GM18508 (cell line): ENCODE measurements around the gene CEACAM7.

Experiments
- ATAC-seq: cut with Tn5 transposase; IDR thresholded peaks from one replicate; pipeline ENCODE4 v1.9.1; 2021; ENCODE audit warnings: moderate number of reproducible peaks; ENCODE audit not compliant: insufficient read depth, unreplicated experiment

Gene CEACAM7

GRCh38 chr19:41701401-41702075 is 13.5 kb upstream of the CEACAM7 start:
- no peak for ATAC-seq

DNA sequence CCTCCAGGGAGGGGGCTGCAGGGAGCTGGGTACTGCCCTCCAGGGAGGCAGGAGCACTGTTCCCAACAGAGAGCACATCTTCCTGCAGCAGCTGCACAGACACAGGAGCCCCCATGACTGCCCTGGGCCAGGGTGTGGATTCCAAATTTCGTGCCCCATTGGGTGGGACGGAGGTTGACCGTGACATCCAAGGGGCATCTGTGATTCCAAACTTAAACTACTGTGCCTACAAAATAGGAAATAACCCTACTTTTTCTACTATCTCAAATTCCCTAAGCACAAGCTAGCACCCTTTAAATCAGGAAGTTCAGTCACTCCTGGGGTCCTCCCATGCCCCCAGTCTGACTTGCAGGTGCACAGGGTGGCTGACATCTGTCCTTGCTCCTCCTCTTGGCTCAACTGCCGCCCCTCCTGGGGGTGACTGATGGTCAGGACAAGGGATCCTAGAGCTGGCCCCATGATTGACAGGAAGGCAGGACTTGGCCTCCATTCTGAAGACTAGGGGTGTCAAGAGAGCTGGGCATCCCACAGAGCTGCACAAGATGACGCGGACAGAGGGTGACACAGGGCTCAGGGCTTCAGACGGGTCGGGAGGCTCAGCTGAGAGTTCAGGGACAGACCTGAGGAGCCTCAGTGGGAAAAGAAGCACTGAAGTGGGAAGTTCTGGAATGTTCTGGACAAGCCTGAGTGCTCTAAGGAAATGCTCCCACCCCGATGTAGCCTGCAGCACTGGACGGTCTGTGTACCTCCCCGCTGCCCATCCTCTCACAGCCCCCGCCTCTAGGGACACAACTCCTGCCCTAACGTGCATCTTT is 12.5 kb upstream of the CEACAM7 start:
- ATAC-seq, result no peak

GRCh38 chr19:41699968-41700323 is 11.9 kb upstream of the CEACAM7 start:
- no peak for ATAC-seq

DNA sequence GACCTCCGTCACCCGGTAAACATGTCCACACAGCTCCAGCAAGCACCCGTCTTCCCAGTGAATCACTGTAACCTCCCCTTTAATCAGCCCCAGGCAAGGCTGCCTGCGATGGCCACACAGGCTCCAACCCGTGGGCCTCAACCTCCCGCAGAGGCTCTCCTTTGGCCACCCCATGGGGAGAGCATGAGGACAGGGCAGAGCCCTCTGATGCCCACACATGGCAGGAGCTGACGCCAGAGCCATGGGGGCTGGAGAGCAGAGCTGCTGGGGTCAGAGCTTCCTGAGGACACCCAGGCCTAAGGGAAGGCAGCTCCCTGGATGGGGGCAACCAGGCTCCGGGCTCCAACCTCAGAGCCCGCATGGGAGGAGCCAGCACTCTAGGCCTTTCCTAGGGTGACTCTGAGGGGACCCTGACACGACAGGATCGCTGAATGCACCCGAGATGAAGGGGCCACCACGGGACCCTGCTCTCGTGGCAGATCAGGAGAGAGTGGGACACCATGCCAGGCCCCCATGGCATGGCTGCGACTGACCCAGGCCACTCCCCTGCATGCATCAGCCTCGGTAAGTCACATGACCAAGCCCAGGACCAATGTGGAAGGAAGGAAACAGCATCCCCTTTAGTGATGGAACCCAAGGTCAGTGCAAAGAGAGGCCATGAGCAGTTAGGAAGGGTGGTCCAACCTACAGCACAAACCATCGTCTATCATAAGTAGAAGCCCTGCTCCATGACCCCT is 11.3 kb upstream of the CEACAM7 start:
- no peak for ATAC-seq

DNA sequence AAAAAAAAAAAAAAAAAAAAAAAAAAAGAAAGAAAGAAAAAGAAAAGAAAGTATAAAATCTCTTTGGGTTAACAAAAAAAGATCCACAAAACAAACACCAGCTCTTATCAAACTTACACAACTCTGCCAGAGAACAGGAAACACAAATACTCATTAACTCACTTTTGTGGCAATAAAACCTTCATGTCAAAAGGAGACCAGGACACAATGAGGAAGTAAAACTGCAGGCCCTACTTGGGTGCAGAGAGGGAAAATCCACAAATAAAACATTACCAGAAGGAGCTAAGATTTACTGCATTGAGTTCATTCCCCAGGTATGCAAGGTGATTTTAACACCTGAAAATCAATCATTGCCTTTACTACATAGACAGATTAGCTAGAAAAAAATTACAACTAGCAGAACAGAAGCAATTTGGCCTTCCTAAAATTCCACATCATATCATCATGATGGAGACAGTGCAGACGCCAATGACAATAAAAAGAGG is 10.7 kb upstream of the CEACAM7 start:
- no peak for ATAC-seq

DNA sequence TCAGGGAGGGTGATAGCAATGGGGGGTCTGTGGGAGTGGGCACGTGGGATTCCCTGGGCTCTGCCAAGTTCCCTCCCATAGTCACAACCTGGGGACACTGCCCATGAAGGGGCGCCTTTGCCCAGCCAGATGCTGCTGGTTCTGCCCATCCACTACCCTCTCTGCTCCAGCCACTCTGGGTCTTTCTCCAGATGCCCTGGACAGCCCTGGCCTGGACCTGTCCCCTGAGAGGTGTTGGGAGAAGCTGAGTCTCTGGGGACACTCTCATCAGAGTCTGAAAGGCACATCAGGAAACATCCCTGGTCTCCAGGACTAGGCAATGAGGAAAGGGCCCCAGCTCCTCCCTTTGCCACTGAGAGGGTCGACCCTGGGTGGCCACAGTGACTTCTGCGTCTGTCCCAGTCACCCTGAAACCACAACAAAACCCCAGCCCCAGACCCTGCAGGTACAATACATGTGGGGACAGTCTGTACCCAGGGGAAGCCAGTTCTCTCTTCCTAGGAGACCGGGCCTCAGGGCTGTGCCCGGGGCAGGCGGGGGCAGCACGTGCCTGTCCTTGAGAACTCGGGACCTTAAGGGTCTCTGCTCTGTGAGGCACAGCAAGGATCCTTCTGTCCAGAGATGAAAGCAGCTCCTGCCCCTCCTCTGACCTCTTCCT is 9.3 kb upstream of the CEACAM7 start:
- ATAC-seq, result no peak

GRCh38 chr19:41696402-41697197 is 8.5 kb upstream of the CEACAM7 start:
- ATAC-seq, result no peak

DNA sequence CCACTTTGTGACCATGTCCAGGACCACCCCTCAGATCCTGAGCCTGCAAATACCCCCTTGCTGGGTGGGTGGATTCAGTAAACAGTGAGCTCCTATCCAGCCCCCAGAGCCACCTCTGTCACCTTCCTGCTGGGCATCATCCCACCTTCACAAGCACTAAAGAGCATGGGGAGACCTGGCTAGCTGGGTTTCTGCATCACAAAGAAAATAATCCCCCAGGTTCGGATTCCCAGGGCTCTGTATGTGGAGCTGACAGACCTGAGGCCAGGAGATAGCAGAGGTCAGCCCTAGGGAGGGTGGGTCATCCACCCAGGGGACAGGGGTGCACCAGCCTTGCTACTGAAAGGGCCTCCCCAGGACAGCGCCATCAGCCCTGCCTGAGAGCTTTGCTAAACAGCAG is 7.7 kb upstream of the CEACAM7 start:
- ATAC-seq, result no peak

DNA sequence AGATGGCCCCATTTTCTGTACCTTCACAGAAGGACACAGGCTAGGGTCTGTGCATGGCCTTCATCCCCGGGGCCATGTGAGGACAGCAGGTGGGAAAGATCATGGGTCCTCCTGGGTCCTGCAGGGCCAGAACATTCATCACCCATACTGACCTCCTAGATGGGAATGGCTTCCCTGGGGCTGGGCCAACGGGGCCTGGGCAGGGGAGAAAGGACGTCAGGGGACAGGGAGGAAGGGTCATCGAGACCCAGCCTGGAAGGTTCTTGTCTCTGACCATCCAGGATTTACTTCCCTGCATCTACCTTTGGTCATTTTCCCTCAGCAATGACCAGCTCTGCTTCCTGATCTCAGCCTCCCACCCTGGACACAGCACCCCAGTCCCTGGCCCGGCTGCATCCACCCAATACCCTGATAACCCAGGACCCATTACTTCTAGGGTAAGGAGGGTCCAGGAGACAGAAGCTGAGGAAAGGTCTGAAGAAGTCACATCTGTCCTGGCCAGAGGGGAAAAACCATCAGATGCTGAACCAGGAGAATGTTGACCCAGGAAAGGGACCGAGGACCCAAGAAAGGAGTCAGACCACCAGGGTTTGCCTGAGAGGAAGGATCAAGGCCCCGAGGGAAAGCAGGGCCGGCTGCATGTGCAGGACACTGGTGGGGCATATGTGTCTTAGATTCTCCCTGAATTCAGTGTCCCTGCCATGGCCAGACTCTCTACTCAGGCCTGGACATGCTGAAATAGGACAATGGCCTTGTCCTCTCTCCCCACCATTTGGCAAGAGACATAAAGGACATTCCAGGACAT is 7.0 kb upstream of the CEACAM7 start:
- no peak for ATAC-seq

DNA sequence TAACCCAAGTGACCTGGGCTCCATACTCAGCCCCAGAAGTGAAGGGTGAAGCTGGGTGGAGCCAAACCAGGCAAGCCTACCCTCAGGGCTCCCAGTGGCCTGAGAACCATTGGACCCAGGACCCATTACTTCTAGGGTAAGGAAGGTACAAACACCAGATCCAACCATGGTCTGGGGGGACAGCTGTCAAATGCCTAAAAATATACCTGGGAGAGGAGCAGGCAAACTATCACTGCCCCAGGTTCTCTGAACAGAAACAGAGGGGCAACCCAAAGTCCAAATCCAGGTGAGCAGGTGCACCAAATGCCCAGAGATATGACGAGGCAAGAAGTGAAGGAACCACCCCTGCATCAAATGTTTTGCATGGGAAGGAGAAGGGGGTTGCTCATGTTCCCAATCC is 6.1 kb upstream of the CEACAM7 start:
- ATAC-seq, result no peak

- no peak for ATAC-seq
Observed at GRCh38 chr19:41691268-41691970, 3.3 kb upstream of the CEACAM7 start.

GRCh38 chr19:41690801-41691065 is 2.7 kb upstream of the CEACAM7 start:
- no peak for ATAC-seq

- ATAC-seq, result no peak
Observed at GRCh38 chr19:41689993-41690800, 2.1 kb upstream of the CEACAM7 start.

DNA sequence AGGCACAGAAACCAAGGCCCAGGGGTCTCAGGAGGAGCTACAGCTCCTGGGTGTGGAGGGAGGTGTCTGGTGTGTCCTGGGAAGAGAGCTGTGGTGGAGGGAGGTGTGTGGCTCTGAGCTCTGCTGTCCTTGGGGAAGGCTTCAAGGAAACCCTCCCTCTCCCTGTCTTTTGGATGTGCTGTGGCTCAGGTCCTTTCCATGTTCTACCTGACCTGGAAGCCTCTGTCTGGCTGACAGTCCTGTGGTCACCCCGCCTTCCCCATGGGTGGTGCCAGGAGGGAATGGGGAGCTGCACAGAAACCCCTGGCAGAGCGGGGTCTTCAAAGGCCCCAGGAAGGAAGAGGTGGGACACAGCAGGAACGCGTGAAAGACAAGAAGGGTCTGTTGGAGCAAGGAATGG is 617 bp upstream of the CEACAM7 start:
- no peak for ATAC-seq

DNA sequence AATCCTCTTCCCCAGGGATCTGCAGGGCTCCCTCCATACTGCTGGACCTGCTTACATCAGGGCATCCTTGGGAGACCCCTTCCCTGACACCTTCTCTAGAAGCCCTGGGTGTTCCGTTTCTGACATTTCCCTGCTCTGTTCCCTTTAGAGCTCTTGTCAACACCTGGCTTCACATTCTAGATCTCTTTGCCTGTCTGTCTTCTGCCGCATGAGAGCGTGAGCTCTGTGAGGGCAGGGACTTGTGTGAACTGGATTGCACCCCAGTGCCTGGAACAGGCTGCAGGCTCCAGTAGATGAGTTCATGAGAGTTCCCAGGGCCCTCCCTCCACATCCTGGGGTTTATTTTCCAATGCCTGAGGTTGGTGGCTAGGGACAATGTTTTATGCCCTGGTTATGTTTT is 651 bp downstream of the CEACAM7 start:
- ATAC-seq, result no peak

DNA sequence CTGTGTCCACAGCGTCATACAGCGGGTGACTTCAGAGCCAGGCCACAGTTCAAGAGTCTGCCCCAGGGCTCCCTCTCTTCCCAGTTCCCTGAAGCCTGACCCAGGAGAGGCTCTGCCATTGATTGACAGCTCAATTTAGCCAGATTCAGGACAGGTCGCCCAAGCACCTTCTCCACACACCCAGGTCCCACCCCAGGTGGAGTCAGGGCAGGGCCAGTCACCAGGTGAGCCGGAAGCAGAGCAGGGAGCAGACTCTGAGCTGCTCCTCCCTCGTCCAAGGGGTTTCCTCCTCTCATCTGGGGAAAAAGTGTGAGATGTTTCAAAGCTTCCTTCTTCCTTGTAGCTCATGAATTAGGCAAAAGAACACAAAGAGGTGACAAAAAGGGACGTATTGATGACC is 5.6 kb downstream of the CEACAM7 start:
- no peak for ATAC-seq

DNA sequence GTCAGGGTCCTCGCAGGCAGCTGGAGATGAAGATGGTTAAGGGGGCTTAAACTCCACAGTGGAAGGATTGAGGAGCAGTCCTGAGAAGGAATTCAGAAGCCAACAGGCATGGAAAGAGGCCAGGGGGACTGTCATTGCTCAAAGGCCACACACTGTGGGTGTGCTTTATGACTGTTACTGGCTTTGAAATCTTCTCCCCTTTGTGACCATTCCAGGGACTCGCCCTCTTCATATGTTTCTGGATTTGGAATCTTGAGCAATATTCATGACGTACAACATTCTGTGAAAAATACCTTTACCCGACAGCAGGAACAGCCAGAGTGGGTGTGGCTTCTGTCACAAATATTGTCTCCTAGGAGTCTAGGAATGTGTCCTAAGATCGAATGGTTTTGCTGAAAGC is 16.6 kb downstream of the CEACAM7 start:
- no peak for ATAC-seq

DNA sequence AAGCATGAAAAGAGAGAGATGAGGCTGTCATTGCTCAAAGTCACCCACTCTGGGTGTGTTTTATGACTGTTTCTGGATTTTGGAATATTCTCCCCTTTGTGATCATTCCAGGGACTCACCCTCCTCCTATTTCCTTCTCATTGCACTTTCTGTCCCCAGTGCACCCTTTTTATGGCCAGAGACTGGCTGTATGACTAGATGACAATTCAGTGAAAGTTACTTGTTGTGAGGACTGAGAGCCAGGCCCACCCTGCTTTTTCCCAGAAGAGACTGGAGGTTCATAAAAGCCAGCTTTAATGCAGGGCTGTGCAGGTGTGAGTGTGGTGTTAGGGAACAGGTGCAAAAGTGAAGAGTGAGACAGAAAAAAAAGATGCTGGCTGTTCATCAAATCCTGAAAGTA is 17.3 kb downstream of the CEACAM7 start:
- ATAC-seq, result no peak
